HFF-Myc (cell line): ENCODE data around the gene EP400.

Experiments used
- DNase-seq: peaks from one replicate; pipeline ENCODE4 v3.0.0-alpha.2; 2011; ENCODE audit warnings: low read depth; ENCODE audit errors: extremely low read depth
- H3K4me3 ChIP-seq: replicated peaks from 2 replicates; pipeline ENCODE4 v1.5.1; 2011; ENCODE audit warnings: low read depth, mild to moderate bottlenecking, control low read depth, low read length
- CTCF ChIP-seq: IDR thresholded peaks from 2 replicates; pipeline ENCODE4 v1.5.1; 2012; ENCODE audit warnings: mild to moderate bottlenecking, low read depth, low read length, control low read depth; ENCODE audit errors: missing control alignments

The EP400 gene

GRCh38 chr12:132062481-132062880, 112.7 kb downstream of the EP400 start:
- no peak for TF ChIP-seq CTCF
- DNase-seq = no peak

GRCh38 chr12:132063491-132063890, 113.7 kb downstream of the EP400 start:
- TF ChIP-seq CTCF = no peak
- H3K4me3 ChIP-seq = no peak overlapping the region
- no peak for DNase-seq

More at GRCh38 chr12:132062481-132062880, 112.7 kb downstream of the EP400 start:
- no peak overlapping the region for H3K4me3 ChIP-seq

- no peak for TF ChIP-seq CTCF
- H3K4me3 ChIP-seq = no peak overlapping the region
- no peak for DNase-seq
These were observed 114.9 kb downstream of the EP400 start for GRCh38 chr12:132064631-132065030.

GRCh38 chr12:132065203-132065602, 115.5 kb downstream of the EP400 start:
- DNase-seq = no peak
- TF ChIP-seq CTCF = no peak
- no peak overlapping the region for H3K4me3 ChIP-seq

- TF ChIP-seq CTCF = no peak
- no peak for DNase-seq
- no peak overlapping the region for H3K4me3 ChIP-seq
These were observed 116.0 kb downstream of the EP400 start for GRCh38 chr12:132065609-132066344.

- no peak for TF ChIP-seq CTCF
- no peak for DNase-seq
These were observed 116.6 kb downstream of the EP400 start for GRCh38 chr12:132066345-132066685.

GRCh38 chr12:132066749-132067148, 117.0 kb downstream of the EP400 start:
- no peak for DNase-seq
- H3K4me3 ChIP-seq = no peak overlapping the region
- no peak for TF ChIP-seq CTCF

More at GRCh38 chr12:132066345-132066685, 116.6 kb downstream of the EP400 start:
- no peak overlapping the region for H3K4me3 ChIP-seq
